ENCODE results near the gene HSPA2. TPM values are rescaled to one million over a fixed set of nuclear protein-coding genes. Genes with fewer than 3 reads are reported as not detected.
"Not testable (repeated sequence)": the region's sequence is repeated elsewhere in the genome, so short reads cannot be mapped to it uniquely, and the experiment has no call there.

HSPA2 gene
- total and polyA plus RNA-seq, 12 donors, result 3.4 to 74.6 (median 7.9) TPM

GRCh38 chr14:64556526-64556925 lies 16.0 kb downstream of the HSPA2 start:
- DNase-seq, result no peak
- H3K4me1 ChIP-seq (replicated peaks in 1 of 2), result no peaks in the 10 kb centered on the region
- no peak overlapping the region for H3K4me3 ChIP-seq
- no peak overlapping the region for H3K27ac ChIP-seq
- intact Hi-C loops (cut with DNase I), result no loop called here
- H3K27me3 ChIP-seq, result no peaks in the 10 kb centered on the region
- no peak for TF ChIP-seq POLR2A (IDR thresholded peaks at IDR 0.05)
- TF ChIP-seq, protein P1, sequence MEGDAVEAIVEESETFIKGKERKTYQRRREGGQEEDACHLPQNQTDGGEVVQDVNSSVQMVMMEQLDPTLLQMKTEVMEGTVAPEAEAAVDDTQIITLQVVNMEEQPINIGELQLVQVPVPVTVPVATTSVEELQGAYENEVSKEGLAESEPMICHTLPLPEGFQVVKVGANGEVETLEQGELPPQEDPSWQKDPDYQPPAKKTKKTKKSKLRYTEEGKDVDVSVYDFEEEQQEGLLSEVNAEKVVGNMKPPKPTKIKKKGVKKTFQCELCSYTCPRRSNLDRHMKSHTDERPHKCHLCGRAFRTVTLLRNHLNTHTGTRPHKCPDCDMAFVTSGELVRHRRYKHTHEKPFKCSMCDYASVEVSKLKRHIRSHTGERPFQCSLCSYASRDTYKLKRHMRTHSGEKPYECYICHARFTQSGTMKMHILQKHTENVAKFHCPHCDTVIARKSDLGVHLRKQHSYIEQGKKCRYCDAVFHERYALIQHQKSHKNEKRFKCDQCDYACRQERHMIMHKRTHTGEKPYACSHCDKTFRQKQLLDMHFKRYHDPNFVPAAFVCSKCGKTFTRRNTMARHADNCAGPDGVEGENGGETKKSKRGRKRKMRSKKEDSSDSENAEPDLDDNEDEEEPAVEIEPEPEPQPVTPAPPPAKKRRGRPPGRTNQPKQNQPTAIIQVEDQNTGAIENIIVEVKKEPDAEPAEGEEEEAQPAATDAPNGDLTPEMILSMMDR (IDR thresholded peaks at IDR 0.05), result no peak
- WGBS, 4 donors, result 88 to 98% (median 94%) methylated on average over 5 of the region's 5 CpGs
- no peaks in the 10 kb centered on the region for H3K36me3 ChIP-seq (replicated peaks in 1 of 2)
- no peaks in the 10 kb centered on the region for H3K9me3 ChIP-seq (replicated peaks in 1 of 3)

DNA sequence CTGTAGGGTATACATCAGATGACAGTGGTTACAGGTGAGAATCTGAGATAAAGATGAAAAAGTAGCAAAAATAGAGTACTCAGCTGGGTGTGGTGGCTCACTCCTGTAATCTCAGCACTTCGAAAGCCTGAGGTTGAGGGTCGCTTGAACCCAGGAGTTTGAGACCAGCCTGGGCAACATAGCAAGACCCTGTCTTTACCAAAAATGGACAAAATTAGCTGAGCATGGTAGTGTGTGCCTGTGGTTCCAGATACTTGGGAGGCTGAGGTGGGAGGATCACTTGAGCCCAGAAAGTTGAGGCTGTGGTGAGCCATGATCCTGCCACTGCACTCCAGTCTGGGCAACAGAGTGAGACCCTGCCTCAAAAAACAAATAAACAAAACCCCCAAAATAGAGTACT lies 17.7 kb downstream of the HSPA2 start:
- H3K27me3 ChIP-seq; H3K4me1 ChIP-seq (replicated peaks in 1 of 2); H3K4me3 ChIP-seq; H3K9me3 ChIP-seq (replicated peaks in 1 of 3); intact Hi-C loops (cut with DNase I); H3K27ac ChIP-seq; DNase-seq; H3K36me3 ChIP-seq (replicated peaks in 1 of 2): not testable (repeated sequence)
- WGBS, 4 donors, result 78 to 97% (median 94%) methylated on average over 2 of the region's 2 CpGs

DNA sequence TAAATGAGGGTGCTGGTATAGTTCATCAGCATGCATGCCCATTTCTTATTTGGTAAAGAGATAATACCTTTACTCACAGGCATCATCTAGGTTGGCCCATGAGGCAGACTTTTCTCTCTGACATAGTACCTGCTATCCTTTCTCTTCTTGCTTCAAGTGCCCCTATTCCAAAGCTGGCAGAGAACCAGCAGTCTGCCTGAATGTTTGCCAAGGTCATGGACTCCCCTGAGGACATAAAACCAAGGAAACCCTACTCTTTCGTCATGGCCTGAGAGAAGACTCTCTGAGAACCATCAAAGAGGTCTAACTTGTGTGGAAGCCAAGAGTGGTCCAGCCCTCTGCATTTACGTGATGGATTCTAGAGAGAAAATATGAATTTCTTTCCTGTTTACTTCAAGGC lies 21.1 kb downstream of the HSPA2 start:
- no peaks in the 10 kb centered on the region for H3K36me3 ChIP-seq (replicated peaks in 1 of 2)
- 41 to 60% (median 48%) methylated on average over 2 of the region's 2 CpGs for WGBS, 4 donors
- intact Hi-C loops (cut with DNase I), result no loop called here
- no peak overlapping the region for H3K27ac ChIP-seq
- no peaks in the 10 kb centered on the region for H3K9me3 ChIP-seq (replicated peaks in 1 of 3)
- peaks cover 0 to 1% of the 10 kb centered on the region in 2 donors for H3K4me1 ChIP-seq (replicated peaks in 1 of 2)
- H3K4me3 ChIP-seq, result no peak overlapping the region
- H3K27me3 ChIP-seq, result no peaks in the 10 kb centered on the region
- DNase-seq, result no peak
- TF ChIP-seq, protein P1 (IDR thresholded peaks at IDR 0.05), result no peak
- no peak for TF ChIP-seq POLR2A (IDR thresholded peaks at IDR 0.05)

GRCh38 chr14:64562436-64562835 lies 21.9 kb downstream of the HSPA2 start:
- Histone ChIP-seq H3K4me3 (no peak overlapping the region), H3K9me3 (replicated peaks in 1 of 3) (no peaks in the 10 kb centered on the region), H3K27me3 (no peaks in the 10 kb centered on the region), H3K4me1 (replicated peaks in 1 of 2) (peaks cover 0 to 7% of the 10 kb centered on the region in 2 donors), H3K27ac (no peak overlapping the region), H3K36me3 (replicated peaks in 1 of 2) (no peaks in the 10 kb centered on the region)
- intact Hi-C loops (cut with DNase I), result no loop called here
- TF ChIP-seq POLR2A (IDR thresholded peaks at IDR 0.05), result no peak
- DNase-seq, result no peak

GRCh38 chr14:64563696-64564095 lies 23.2 kb downstream of the HSPA2 start:
- H3K4me3 ChIP-seq, result no peak overlapping the region
- WGBS, 4 donors, result 78 to 86% (median 82%) methylated on average over 6 of the region's 6 CpGs
- no peaks in the 10 kb centered on the region for H3K9me3 ChIP-seq (replicated peaks in 1 of 3)
- no peak for TF ChIP-seq POLR2A (IDR thresholded peaks at IDR 0.05)
- TF ChIP-seq, protein P1 (IDR thresholded peaks at IDR 0.05), result no peak
- intact Hi-C loops (cut with DNase I), result no loop called here
- no peak overlapping the region for H3K27ac ChIP-seq
- peaks cover 0 to 12% of the 10 kb centered on the region in 2 donors for H3K4me1 ChIP-seq (replicated peaks in 1 of 2)
- H3K36me3 ChIP-seq (replicated peaks in 1 of 2), result no peaks in the 10 kb centered on the region
- DNase-seq, result no peak
- H3K27me3 ChIP-seq, result no peaks in the 10 kb centered on the region
